GM18868 (cell line): ENCODE measurements around the gene ENTPD8.
"Not testable (repeated sequence)": the region's sequence is repeated elsewhere in the genome, so short reads cannot be mapped to it uniquely, and the experiment has no call there.

Source experiments
- ATAC-seq: cut with Tn5 transposase; IDR thresholded peaks from one replicate; pipeline ENCODE4 v1.9.1; 2021; ENCODE audit warnings: mild to moderate bottlenecking, moderate library complexity; ENCODE audit not compliant: unreplicated experiment

ENTPD8 gene

DNA sequence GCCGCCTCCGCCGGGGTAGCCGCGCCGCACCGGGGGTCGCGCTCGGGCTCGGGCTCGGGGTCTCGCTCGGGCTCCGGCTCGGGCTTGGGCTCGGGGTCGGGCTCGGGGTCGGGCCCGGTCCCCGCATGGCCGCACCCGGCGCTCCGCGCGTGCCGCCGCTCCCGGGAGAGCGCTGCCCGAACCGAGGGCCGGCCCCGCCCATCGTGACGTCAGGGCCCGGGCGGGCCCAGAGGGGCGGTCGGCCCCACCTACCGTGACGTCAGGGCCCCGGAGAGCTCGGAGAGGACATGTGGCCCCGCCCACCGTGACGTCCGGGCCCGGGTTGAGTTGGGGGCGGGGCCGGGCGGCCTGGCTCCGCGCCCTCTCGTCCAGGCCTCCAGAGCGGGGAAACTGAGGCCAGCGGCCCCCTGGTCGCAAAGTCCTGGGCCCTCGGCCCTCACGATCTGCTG is 18.0 kb upstream of the ENTPD8 start, which contains the start of gene NSMF:
Gene NSMF (minus strand): TSS at position 183 of the 449 bp plus-strand sequence. CDS start 232 bp downstream, outside the sequence.
- peak; percentile 68 for ATAC-seq

DNA sequence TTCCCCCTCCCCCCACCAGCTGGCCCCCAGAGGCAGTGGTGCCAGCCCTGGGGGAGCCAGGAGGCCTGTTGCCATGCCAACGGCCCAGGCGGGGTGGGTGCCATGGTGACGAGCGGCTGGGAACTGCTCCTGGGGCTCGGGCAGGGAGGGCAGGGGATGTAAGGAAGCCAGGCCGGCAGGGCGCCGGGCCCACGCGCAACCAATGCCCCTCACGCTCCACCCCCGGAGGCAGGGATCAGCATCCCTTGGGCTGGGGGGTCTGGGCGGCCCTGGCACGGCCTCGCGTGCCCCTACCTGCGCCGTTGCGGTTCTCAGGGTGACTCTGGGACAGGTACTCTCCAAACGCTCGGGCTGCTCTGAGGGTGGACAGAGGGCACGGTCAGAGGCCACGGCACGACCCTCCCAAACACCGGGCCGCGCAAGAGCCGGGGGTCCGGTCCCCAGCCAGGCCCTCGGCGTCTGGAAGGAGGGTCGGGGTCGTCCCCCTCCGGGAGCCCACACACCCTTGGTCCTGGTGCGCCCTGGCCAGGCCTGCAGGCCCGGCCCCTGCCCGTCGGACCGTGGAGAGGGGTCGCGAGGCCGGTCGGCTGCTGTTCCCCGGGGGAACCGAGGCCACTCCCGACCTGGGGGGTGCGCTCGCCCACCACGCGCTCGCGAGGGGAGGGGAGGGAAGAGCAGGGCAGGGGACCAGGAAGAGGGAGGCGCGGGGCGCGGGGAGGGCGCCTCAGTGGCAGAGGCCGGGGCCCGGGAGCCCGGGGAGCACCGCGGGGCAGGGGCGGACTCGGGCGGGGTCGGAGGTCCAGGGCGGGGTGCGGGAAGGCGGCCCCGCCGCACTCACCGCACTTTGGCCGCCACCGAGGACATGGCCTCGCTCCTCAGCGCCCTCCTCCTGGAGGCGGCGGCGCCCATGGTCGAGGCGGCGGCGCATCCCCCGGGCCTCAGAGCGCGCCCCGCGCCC is 17.3 kb upstream of the ENTPD8 start:
- peak; percentile 6 for ATAC-seq

DNA sequence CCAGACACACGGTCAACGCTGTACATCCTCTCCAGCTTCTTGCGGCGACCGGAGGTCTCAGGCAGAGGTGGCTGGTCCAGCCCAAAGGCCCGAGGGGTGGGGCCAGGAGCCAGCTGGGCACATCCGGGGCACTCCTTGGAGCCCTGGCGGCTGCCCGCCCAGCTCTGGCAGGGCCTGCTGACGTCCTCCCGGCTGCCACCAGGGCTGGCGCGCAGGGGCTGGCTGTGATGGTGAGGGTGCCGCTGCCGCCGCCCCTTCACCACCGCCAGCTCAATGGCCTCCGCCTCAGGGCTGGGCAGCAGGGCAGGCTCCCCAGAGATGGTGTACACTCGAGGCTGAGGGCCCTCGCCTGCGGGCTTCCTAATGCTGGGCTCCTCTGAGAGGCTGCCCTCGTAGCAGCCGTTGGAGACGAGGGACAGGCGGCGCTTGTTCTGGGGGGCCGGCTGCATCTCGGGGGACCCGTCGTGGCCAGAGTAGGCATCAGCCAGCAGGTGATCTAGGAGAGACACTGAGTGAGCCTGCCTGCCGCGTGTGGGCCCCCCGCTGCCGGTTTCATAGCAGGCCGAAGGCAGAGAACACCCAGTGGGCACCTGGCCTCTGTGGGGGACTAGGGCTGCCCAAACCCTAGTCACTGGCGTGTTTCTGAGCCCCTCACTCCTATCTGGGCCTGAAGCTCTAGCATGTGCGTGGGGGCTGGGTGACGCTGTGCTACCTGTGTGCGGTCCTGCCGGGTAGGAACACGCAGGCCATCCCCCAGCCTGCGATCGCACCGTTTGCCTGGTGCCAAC is 16.4 kb upstream of the ENTPD8 start:
- no peak for ATAC-seq

DNA sequence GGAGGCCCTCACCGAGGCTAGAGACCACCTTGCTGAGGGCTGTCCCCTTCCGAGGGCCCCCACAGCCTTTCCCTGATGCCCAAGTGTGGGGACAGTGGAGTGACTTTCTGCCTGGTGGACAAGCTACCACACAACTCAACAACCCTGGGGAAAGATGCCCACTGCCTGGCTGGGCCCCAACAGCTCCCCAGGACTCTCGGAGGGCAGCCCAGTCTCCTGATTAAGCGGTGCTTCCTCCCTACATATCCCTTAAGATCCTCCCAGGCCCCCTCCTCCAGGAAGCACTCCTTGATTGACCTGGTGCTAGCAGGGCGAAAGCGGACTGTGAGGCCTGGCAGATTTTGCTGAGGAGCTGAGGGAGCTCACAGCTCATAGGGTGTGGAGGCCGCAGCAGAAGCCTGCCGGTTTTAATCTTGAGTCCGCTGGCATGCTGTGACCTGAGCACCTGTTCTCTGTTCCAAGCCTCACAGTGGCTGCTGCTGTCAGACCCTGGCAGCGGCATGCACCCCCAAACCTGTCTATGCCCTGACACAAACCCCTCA is 15.8 kb upstream of the ENTPD8 start:
- ATAC-seq: no peak

DNA sequence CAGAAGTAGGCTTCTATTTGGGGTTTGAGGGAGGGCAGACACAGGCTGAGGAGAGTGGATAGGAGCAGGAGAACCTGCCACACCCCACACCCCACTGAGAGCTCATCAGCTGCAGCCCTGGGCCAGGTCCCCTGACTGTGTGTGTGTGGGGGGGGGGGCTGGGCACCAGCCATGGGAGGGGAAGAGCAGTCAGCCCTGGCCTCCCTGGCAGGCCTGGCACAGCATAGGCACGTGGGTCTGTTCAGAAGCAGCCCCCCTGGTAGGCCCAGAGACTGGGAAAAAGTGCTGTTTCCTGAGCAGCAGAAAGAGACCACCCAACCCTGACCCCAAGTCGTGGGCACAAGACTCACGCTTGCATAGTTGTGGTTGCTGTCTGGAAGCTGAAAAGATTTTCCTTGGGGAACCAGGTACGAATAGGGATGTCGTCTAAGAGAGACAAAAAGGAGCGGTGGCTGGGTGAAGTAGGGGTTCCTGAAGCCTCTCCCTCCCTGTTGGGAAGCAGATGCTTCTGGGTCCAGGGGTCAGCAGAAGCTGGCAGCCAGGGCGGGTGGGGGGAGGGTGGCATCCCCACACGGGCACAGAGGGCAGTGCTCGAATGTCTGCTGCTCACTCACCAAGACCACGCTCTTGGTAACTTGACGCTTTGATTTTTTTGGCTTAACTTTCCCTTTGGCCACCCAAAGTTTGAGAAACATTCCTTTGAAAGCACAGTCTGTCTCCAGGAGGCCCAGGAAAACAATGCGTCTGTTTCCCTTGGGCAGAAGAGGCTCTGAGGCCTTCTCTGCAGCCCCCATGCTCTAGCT is 15.1 kb upstream of the ENTPD8 start:
- ATAC-seq: no peak

DNA sequence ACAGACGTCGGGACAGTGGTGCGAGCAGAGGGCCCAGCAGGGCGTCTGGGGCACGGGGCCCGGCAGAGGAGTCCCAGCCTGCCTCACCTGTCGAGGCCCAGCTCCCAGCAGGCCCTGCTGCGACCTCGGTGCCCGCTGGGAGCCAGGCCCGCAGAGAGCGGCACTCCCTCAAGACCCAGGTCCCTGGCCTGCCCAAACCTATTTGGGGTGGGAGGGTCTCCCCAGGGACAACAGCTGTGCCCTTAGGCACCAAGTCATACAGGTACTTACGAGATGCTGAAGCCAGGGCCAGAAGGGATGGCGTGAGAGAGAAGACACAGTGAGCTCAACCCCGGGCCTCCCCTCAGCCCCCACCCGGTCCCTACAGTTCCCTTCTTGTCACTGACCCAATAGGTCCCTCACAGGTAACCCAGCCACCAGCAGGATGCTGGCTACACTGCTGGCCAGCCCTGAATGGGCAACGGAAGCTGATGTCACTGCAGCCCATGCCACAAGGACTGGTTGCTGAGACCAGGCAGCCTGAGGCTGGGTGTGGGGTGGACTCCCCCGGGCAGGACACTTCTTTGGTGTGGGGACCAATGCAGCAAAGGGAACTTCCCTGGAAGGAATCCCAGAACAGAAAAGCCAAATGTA is 14.3 kb upstream of the ENTPD8 start:
- ATAC-seq: no peak

DNA sequence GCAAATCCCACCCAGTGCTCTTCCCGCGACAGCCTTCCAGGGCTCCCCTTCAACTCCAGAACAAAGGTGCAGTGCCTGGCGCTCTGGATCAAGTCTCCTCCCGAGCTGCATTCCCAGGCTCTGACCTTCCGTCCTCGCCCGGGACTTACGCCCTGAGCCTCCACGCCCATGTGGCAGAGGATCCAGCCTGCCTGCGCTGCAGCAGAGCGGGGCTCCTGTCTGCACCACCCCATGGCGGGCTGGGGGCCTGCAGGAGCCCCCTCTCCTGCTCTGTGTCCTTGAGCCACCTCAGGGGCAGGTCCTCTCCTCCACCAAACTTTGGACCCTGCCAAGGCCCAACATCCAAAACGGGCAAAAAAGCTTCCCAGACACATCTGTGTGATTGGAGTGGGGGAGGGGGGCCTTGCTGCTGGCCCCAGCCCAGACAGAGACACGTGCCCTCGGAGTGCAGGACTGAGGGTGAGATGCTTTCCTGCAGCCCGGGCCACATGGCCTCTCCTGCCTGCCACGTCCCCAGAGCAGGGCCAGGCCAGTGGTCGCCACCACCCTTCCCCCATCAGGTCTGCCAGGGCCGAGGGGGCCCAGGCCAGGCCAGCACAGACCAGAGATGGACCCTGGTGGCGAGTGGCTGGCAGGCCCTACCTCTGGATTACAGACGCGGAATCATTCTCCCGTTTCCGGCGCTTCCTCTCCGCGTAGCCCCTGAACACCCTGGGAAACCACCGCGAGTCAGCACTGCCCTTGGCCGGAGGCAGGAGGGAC is 13.6 kb upstream of the ENTPD8 start:
- no peak for ATAC-seq

DNA sequence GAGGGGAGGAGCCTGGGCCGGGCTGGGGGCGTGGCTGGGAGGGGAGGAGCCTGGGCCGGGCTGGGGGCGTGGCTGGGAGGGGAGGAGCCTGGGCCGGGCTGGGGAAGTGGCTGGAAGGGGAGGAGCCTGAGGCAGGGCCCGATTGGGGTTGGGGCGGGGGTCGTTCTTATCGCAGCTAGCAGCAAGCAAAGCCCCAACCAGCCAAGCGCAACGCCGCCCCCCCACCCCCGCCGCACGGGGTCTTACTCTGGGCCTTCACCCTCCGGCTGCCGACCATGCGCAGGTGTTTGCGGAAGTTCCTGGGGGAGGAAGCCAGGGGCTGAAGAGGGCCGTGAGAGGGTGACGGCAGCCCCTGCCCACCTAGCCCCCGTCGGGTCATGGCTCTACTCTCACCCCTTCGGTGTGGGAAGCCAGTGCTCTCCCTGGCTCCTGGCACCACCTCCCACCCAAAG is 13.0 kb upstream of the ENTPD8 start:
- no peak for ATAC-seq

DNA sequence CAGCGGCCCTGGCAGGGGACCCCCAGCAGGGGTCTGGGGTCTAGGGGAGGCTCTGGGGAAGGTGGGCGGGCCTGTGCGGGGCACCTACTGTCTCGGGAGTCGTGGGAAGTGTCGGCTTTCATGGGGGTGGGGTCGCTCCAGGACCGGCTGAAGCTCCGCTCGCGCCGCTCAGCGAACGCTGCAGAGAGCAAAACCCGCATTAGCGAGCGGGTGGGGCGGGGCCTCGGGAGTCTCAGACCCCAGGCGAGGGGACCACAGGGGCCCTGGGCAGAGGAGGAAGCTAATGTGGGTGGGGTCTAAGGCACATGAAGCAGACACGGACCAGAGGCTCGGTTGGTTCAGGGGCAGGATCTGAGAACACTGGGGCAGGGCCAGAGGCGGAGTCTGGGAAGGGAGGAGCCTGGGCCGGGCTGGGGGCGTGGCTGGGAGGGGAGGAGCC is 12.5 kb upstream of the ENTPD8 start:
- no peak for ATAC-seq

DNA sequence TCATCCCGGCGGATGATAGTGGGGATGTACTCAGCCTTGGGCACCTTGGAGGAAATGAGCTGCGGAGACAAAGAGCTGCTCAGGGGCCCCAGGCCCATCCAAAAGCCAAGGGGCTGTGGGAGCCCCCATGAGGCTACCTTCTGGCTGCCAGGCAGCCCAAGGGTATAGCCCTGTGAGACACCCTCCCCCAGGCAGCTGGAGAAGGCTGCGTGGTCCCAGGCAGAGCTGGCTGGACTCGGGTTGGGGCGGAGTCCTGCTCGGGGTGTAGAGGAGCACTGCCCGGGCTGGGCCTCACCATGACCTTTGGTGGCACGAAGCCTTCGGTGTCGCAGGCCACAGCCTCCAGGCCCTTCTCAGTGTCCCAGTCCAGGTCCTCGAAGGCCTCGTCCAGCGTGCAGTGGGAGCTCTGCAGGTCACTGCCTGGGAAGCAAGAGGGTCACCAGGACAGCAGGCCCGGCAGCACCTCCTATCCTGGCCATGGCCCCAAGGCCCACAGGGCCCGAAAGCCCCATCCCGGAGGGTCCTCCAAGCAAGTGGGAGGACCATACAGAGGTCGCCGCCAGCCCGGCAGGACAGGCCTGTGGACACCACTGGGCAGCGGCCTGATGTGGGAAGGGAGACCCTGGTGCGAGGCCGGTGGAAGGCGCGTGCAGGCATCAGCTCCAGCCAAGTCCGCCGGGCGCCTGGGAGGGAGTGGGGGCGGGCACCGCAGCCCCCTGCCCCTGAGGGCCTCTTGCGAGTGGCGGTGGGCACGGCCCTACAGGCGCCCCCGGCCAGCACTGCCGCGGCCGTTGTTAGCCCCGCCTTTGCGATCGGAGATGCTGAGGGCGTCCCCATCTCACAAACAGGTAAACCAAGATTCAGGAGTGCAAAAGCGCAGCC is 11.8 kb upstream of the ENTPD8 start:
- ATAC-seq: no peak

DNA sequence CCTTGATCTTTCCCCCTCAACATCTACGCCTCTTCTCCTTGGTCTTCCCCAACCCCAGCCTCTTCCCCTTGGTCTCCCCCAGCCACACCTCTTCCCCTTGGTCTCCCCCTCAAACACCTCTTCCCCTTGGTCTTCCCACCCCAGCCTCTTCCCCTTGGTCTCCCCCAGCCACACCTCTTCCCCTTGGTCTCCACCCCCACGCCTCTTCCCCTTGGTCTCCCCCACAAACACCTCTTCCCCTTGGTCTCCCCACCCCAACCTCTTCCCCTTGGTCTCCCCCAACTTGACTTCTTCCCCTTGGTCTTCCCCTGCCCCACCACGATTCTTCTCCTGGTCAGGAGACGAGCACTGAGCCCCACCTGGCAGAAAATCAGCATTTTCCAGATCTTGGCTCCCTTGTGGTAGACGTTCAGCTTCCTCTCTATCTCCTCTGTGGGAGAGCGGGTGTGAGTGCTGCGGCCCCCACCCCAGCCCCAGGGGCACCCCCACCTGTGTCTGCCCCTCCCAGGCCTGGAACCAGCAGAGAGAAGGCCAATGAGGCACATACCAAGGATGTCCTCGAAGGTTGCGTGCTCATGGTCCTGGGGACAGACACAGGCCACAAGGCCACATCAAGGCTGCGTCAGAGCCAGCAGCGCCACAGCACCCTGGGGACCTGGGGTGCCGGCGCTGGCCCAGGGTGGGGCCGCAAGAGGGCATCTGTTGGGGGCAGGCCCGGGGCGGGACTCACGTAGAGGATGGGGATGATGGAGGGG is 11.0 kb upstream of the ENTPD8 start:
- no peak for ATAC-seq

DNA sequence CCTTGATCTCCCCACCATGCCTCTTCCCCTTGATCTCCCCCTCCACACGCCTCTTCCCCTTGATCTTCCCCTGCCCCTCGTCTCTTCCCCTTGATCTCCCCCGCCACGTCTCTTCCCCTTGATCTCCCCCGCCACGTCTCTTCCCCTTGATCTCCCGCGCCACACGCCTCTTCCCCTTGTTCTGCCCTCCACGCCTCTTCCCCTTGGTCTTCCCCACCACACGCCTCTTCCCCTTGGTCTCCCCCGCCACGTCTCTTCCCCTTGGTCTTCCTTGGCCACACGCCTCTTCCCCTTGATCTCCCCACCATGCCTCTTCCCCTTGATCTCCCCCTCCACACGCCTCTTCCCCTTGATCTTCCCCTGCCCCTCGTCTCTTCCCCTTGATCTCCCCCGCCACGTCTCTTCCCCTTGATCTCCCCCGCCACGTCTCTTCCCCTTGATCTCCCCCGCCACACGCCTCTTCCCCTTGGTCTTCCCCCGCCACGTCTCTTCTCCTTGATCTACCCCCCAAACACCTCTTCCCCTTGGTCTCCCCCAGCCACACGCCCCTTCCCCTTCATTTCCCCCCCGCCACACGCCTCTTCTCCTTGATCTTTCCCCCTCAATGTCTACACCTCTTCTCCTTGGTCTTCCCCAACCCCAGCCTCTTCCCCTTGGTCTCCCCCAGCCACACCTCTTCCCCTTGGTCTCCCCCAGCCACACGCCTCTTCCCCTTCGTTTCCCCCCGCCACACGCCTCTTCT is 10.3 kb upstream of the ENTPD8 start:
- not testable (repeated sequence) for ATAC-seq

DNA sequence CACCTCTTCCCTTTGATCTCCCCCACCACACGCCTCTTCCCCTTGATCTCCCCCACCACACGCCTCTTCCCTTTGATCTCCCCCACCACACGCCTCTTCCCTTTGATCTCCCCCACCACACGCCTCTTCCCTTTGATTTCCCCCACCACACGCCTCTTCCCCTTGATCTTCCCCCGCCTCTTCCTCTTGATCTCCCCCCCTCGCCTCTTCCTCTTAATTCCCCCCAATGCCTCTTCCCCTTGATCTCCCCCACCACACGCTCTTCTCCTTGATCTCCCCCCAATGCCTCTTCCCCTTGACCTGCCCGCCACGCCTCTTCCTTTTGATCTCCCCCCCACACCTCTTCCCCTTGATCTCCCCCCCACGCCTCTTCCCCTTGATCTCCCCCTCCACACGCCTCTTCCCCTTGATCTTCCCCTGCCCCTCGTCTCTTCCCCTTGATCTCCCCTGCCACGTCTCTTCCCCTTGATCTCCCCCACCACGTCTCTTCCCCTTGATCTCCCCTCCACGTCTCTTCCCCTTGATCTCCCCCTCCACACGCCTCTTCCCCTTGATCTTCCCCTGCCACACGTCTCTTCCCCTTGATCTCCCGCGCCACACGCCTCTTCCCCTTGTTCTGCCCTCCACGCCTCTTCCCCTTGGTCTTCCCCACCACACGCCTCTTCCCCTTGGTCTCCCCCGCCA is 9.5 kb upstream of the ENTPD8 start:
- not testable (repeated sequence) for ATAC-seq

DNA sequence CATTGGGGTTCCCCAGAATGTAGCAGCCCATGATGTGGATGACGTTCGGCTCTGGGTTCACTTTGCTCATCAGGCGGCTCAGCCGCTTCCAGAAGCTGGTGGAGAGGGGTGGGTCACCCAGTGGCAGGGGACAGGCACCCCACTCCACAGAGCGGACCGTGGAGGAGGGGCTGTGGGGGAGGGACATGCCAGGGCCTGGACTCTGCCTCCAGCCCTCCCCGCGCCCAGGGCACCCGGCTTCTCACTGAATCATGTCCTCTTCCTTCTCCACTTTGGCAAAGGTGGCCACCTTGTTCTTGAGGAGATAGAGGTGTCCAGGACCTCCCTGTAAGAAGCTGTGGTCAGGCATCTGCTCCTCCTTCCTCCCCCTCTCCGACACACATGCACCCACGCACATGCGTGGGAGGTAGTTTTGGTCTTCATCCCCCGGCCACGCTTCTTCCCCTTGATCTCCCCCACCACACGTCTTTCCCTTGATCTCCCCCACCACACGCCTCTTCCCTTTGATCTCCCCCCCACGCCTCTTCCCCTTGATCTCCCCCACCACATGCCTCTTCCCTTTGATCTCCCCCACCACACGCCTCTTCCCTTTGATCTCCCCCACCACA is 8.9 kb upstream of the ENTPD8 start:
- ATAC-seq: no peak

DNA sequence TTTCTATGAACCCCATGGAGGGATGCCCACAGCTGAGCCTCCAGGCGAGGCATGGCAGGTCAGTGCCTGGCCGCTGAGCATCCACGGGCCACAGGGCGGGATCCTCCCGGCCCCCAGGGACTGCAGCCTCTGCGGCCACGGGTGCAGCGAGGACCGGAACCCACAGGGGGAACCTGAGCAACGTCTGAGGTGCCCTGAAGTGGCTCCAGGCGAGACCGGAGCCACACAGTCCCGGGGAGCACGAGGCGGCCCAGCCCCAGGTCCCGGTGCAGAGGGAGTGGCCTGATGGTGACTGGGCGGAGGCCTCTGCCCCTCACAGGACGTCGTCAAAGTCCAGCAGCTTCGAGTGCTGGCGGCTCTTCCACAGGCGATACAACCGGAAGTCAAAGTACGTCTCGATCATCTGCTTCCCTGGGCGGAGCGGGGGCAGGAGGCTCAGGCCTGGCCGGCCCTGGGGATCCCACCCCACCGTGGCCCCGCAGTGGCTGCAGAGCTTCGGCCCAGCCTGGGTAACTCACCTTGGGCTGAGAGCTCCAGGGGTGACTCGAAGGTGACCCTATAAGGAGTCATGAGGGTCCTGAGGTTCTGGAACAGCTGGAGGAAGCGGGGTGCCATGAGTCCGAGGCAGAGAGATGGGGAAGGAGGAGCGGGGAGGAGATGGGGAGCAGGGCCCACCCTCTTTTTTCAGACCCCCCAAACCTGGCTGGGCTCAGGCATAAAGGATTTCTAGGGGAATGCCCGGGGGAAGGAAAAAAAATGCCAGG is 8.1 kb upstream of the ENTPD8 start:
- no peak for ATAC-seq
